ENCODE data around the gene STK32A.

The STK32A gene

GRCh38 chr5:147437161-147437596 is 202.4 kb downstream of the STK32A start:
- Mint-ChIP-seq H3K4me1 (no peaks in the 10 kb centered on the region), H3K27me3 (peaks cover 11% of the 10 kb centered on the region), H3K9me3 (no peaks in the 10 kb centered on the region), H3K27ac (no peak overlapping the region), H3K4me3 (no peak overlapping the region), H3K36me3 (no peaks in the 10 kb centered on the region)
